Hepatocyte (in vitro differentiated cells): ENCODE results near the gene LIMA1. TPM values are rescaled to one million over a fixed set of nuclear protein-coding genes. Genes with fewer than 3 reads are reported as not detected.
"Not testable (repeated sequence)": the region's sequence is repeated elsewhere in the genome, so short reads cannot be mapped to it uniquely, and the experiment has no call there.

Experiments used
- DNase-seq: peaks from one replicate; pipeline ENCODE4 v3.0.0-alpha.2; 2016; ENCODE audit warnings: low spot score
- H2AFZ ChIP-seq: fragments of 200-600 bp; sonication (generic); 2 replicates; pipeline ENCODE4 v1.6.0; 2016; ENCODE audit warnings: antibody characterized with exemption, mild to moderate bottlenecking
- H3K27ac ChIP-seq: fragments of 200-600 bp; sonication (generic); 2 replicates; pipeline ENCODE4 v1.5.1; 2016; ENCODE audit warnings: mild to moderate bottlenecking
- H3K27me3 ChIP-seq: fragments of 200-600 bp; sonication (generic); 2 replicates; pipeline ENCODE4 v1.6.1; 2016
- H3K36me3 ChIP-seq: fragments of 200-600 bp; sonication (generic); replicated peaks from 2 replicates; pipeline ENCODE4 v1.5.1; 2016; ENCODE audit warnings: low read depth; ENCODE audit not compliant: insufficient read depth
- H3K4me1 ChIP-seq: fragments of 200-600 bp; sonication (generic); 2 replicates; pipeline ENCODE4 v1.5.1; 2016; ENCODE audit warnings: mild to moderate bottlenecking, moderate library complexity; ENCODE audit not compliant: insufficient read depth
- H3K4me2 ChIP-seq: fragments of 200-600 bp; sonication (generic); 2 replicates; pipeline ENCODE4 v1.6.0; 2016
- H3K4me3 ChIP-seq: fragments of 200-600 bp; sonication (generic); 2 replicates; pipeline ENCODE4 v1.5.1; 2016; ENCODE audit warnings: mild to moderate bottlenecking
- H3K79me2 ChIP-seq: fragments of 200-600 bp; sonication (generic); 2 replicates; pipeline ENCODE4 v1.6.0; 2017; ENCODE audit warnings: mild to moderate bottlenecking
- H3K9me2 ChIP-seq: fragments of 200-600 bp; sonication (generic); replicated peaks from 2 replicates; pipeline ENCODE4 v1.6.0; 2017; ENCODE audit warnings: mild to moderate bottlenecking; ENCODE audit not compliant: insufficient read depth
- H3K9me3 ChIP-seq: fragments of 200-600 bp; sonication (generic); 2 replicates; pipeline ENCODE4 v1.5.1; 2016; ENCODE audit warnings: low read depth, mild to moderate bottlenecking
- H4K20me1 ChIP-seq: fragments of 200-600 bp; sonication (generic); 2 replicates; pipeline ENCODE4 v1.6.0; 2016; ENCODE audit warnings: mild to moderate bottlenecking; ENCODE audit not compliant: insufficient read depth, poor library complexity, severe bottlenecking
- CTCF ChIP-seq: fragments of 200-600 bp; sonication (generic); IDR thresholded peaks from 2 replicates; pipeline ENCODE4 v1.5.1; 2016; ENCODE audit warnings: antibody characterized with exemption, mild to moderate bottlenecking; ENCODE audit not compliant: poor library complexity
- EZH2 ChIP-seq: fragments of 200-600 bp; sonication (generic); IDR thresholded peaks from 2 replicates; pipeline ENCODE4 v1.6.1; 2016; ENCODE audit warnings: antibody characterized with exemption, mild to moderate bottlenecking, borderline replicate concordance
- EZH2phosphoT487 ChIP-seq: fragments of 200-600 bp; sonication (generic); IDR thresholded peaks from one replicate; pipeline ENCODE4 v1.6.1; 2018; ENCODE audit warnings: antibody characterized with exemption, mild to moderate bottlenecking, low read depth, moderate library complexity; ENCODE audit not compliant: unreplicated experiment, severe bottlenecking
- WGBS: methylation state at CpG from one replicate; pipeline ENCODE4 v1.1.6; 2016; ENCODE audit warnings: low lambda C conversion rate; ENCODE audit errors: missing lambda C conversion rate; 5-methylcytosine and 5-hydroxymethylcytosine counted together
- polyA plus RNA-seq: library from polyadenylated mRNA; unstranded; fragments of >200 nt; fragmentation: Nextera tagmentation; extraction: Ambion mirVana; gene quantifications from 2 replicates; pipeline ENCODE4 v1.2.1, GENCODE V29; 2016
- total RNA-seq: library from RNA; depleted of rRNA; stranded (reverse); fragments of >200 nt; gene quantifications from 2 replicates; pipeline ENCODE4 v1.2.3, GENCODE V29; 2014

LIMA1 gene
- total and polyA plus RNA-seq, 2 experiments from 2014 or later = 54.8 to 84.4 TPM

GRCh38 chr12:50276912-50277671 lies 6.2 kb downstream of the LIMA1 start:
- 67% methylated on average over 3 of the region's 3 CpGs for WGBS
- Histone ChIP-seq H3K4me2 (no peak overlapping the region), H3K9me3 (no peaks in the 10 kb centered on the region), H2AFZ (no peak overlapping the region), H3K4me1 (peaks cover 12% of the 10 kb centered on the region), H3K79me2 (peaks cover 70% of the 10 kb centered on the region), H3K27me3 (no peaks in the 10 kb centered on the region), H3K27ac (no peak overlapping the region), H4K20me1 (no peaks in the 10 kb centered on the region), H3K4me3 (no peak overlapping the region), H3K36me3 (no peaks in the 10 kb centered on the region), H3K9me2 (no peaks in the 10 kb centered on the region)
- DNase-seq = no peak
- TF ChIP-seq EZH2phosphoT487 (no peak), CTCF (no peak), EZH2 (no peak)

GRCh38 chr12:50276068-50276467 lies 7.3 kb downstream of the LIMA1 start:
- no peaks in the 10 kb centered on the region for H4K20me1 ChIP-seq
- WGBS = 98% methylated on average over 2 of the region's 2 CpGs
- TF ChIP-seq EZH2 (no peak), CTCF (no peak), EZH2phosphoT487 (no peak)
- peak overlapping the region; percentile 75 for H3K27ac ChIP-seq
- peaks cover 60% of the 10 kb centered on the region for H3K79me2 ChIP-seq
- H3K27me3 ChIP-seq = no peaks in the 10 kb centered on the region
- no peak overlapping the region for H3K4me2 ChIP-seq
- H3K4me1 ChIP-seq = peaks cover 9% of the 10 kb centered on the region
- DNase-seq = no peak
- H2AFZ ChIP-seq = no peak overlapping the region
- H3K36me3 ChIP-seq = no peaks in the 10 kb centered on the region
- no peak overlapping the region for H3K4me3 ChIP-seq
- no peaks in the 10 kb centered on the region for H3K9me2 ChIP-seq
- H3K9me3 ChIP-seq = no peaks in the 10 kb centered on the region

- H4K20me1 ChIP-seq = no peaks in the 10 kb centered on the region
- no peaks in the 10 kb centered on the region for H3K9me2 ChIP-seq
- no peak for DNase-seq
- no peak overlapping the region for H3K4me3 ChIP-seq
- peak overlapping the region; percentile 75 for H3K27ac ChIP-seq
- no peaks in the 10 kb centered on the region for H3K9me3 ChIP-seq
- TF ChIP-seq CTCF (no peak), EZH2 (no peak), EZH2phosphoT487 (no peak)
- no peak overlapping the region for H2AFZ ChIP-seq
- no peaks in the 10 kb centered on the region for H3K27me3 ChIP-seq
- 17% methylated on average over 1 of the region's 1 CpG for WGBS
- peaks cover 7% of the 10 kb centered on the region for H3K4me1 ChIP-seq
- peaks cover 58% of the 10 kb centered on the region for H3K79me2 ChIP-seq
- no peak overlapping the region for H3K4me2 ChIP-seq
- no peaks in the 10 kb centered on the region for H3K36me3 ChIP-seq
Observed at GRCh38 chr12:50275556-50275955, 7.8 kb downstream of the LIMA1 start.

GRCh38 chr12:50275127-50275526 lies 8.2 kb downstream of the LIMA1 start:
- not testable (repeated sequence) for H3K9me2 ChIP-seq, H3K27me3 ChIP-seq, H3K4me3 ChIP-seq, H3K9me3 ChIP-seq, H3K4me2 ChIP-seq, DNase-seq, H4K20me1 ChIP-seq, H3K36me3 ChIP-seq, H3K4me1 ChIP-seq, H2AFZ ChIP-seq
- H3K27ac ChIP-seq = peak overlapping the region; percentile 75
- H3K79me2 ChIP-seq = peaks cover 58% of the 10 kb centered on the region
- 91% methylated on average over 5 of the region's 5 CpGs for WGBS
